Measurements from ENCODE around the gene GLUL. TPM values are rescaled to one million over a fixed set of nuclear protein-coding genes. Genes with fewer than 3 reads are reported as not detected.
"Not testable (repeated sequence)": the region's sequence is repeated elsewhere in the genome, so short reads cannot be mapped to it uniquely, and the experiment has no call there.

GLUL gene
- total RNA-seq, 1 experiment from 2014 or later = 159 TPM

DNA sequence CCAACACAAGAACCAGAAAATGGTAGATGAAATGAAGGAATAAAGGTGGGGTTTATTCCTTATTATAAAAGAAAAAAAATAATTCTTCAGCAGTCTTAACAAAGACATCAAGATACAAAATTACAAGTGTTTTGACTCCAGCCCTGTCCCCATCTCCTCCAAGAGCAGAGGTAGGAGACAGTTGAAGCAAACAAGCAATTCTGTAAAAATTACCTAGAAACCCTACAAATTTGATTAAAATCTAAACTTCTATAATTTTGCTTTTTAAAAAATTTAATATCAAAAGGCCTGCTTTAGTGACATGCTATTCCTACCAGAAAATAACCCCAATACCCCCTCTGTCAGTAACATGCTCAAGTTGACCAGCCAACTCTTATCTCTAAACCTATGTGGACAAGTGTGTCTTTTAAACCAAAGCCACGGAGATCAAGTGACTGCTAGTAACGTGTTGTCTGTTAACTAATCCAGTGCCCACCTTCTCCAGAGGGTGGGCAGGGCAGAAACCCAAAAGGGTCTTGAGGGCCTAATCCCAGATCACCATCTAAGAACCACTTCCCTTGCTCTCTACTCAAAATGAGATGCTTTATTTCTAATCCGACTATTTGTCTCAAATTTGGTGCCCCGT, 8.4 kb downstream of the GLUL start:
- Histone ChIP-seq H3K27ac (ENCODE audit: low read length) (no peak overlapping the region), H3K9ac (ENCODE audit: low read length) (no peak overlapping the region), H3K9me3 (ENCODE audit: low read length) (no peaks in the 10 kb centered on the region), H3K27me3 (ENCODE audit: low read length) (no peaks in the 10 kb centered on the region), H4K20me1 (ENCODE audit: low read length) (peaks cover 4% of the 10 kb centered on the region; the same call in 1 of the 2 replicates), H3K36me3 (ENCODE audit: low read depth, low read length) (peaks cover 40% of the 10 kb centered on the region), H3K4me1 (ENCODE audit: insufficient read depth, low read length) (no peaks in the 10 kb centered on the region), H3K79me2 (ENCODE audit: low read length) (peaks cover 8% of the 10 kb centered on the region), H3F3A (ENCODE audit: low read length, unreplicated experiment) (no peaks in the 10 kb centered on the region), H3K4me3 (ENCODE audit: low read length) (no peak overlapping the region), H2AFZ (ENCODE audit: low read length) (no peak overlapping the region), H3K4me2 (ENCODE audit: low read length) (no peak overlapping the region), H3K9me2 (replicated peaks; ENCODE audit: low read length) (no peaks in the 10 kb centered on the region)
- TF ChIP-seq EZH2phosphoT487 (IDR thresholded peaks at IDR 0.05; ENCODE audit: borderline replicate concordance, low read length) = no peak
- TF ChIP-seq CTCF (conservative IDR thresholded peaks at IDR 0.05; ENCODE audit: low read depth, low read length) = no peak
- no peak for TF ChIP-seq EZH2 (IDR thresholded peaks at IDR 0.05; ENCODE audit: low read length, unreplicated experiment)
- CTCF ChIA-PET = no interaction called here
- no peak for ATAC-seq
- no peak for DNase-seq
- intact Hi-C loops (cut with micrococcal nuclease) = no loop called here
- no TSS peak for BruUV-seq (replicated peaks)
- POLR2A ChIA-PET (ENCODE audit: unreplicated experiment) = no interaction called here

- no peak for TF ChIP-seq EZH2phosphoT487 (IDR thresholded peaks at IDR 0.05; ENCODE audit: borderline replicate concordance, low read length)
- TF ChIP-seq CTCF (conservative IDR thresholded peaks at IDR 0.05; ENCODE audit: low read depth, low read length) = no peak
- no peak for TF ChIP-seq EZH2 (IDR thresholded peaks at IDR 0.05; ENCODE audit: low read length, unreplicated experiment)
- Histone ChIP-seq H3K9me3 (ENCODE audit: low read length) (no peaks in the 10 kb centered on the region), H3K4me2 (ENCODE audit: low read length) (no peak overlapping the region), H3K79me2 (ENCODE audit: low read length) (no peaks in the 10 kb centered on the region), H4K20me1 (ENCODE audit: low read length) (no peaks in the 10 kb centered on the region; the same call in 1 of the 2 replicates), H3K4me3 (ENCODE audit: low read length) (no peak overlapping the region), H3K9ac (ENCODE audit: low read length) (no peak overlapping the region), H3K36me3 (ENCODE audit: low read depth, low read length) (peaks cover 30% of the 10 kb centered on the region), H3K27me3 (ENCODE audit: low read length) (no peaks in the 10 kb centered on the region), H3F3A (ENCODE audit: low read length, unreplicated experiment) (no peaks in the 10 kb centered on the region), H3K27ac (ENCODE audit: low read length) (no peak overlapping the region), H3K4me1 (ENCODE audit: insufficient read depth, low read length) (peaks cover 8% of the 10 kb centered on the region), H2AFZ (ENCODE audit: low read length) (no peak overlapping the region), H3K9me2 (replicated peaks; ENCODE audit: low read length) (no peaks in the 10 kb centered on the region)
- intact Hi-C loops (cut with micrococcal nuclease) = no loop called here
- ChIA-PET CTCF (no interaction called here), POLR2A (ENCODE audit: unreplicated experiment) (no interaction called here)
- ATAC-seq (no peak), DNase-seq (no peak)
- BruUV-seq (replicated peaks) = no TSS peak
Observed at GRCh38 chr1:182381962-182382819, 9.4 kb downstream of the GLUL start.

DNA sequence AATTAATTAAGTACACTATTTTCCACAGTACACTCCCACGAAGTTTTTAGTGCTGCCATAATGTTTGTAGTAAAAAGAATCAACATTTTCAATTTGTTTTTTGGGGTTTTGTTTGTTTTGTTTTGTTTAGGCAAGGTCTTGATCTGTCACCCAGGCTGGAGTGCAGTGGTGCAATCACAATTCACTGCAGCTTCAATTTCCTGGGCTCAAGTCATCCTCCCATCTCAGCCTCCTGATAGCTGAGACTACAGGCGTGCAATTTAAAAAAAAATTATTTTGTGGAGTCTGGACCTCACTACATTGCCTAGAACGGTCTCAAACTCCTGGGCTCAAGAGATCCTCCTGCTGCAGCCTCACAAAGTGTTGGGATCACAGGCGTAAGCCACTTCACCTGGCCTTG, 11.4 kb downstream of the GLUL start:
- BruUV-seq (replicated peaks) = no TSS peak
- intact Hi-C loops (cut with micrococcal nuclease) = no loop called here
- ATAC-seq (no peak), DNase-seq (no peak)
- Histone ChIP-seq H3K4me2 (ENCODE audit: low read length) (no peak overlapping the region), H3K9ac (ENCODE audit: low read length) (no peak overlapping the region), H3K4me1 (ENCODE audit: insufficient read depth, low read length) (peaks cover 17% of the 10 kb centered on the region), H3K9me2 (replicated peaks; ENCODE audit: low read length) (no peaks in the 10 kb centered on the region), H3F3A (ENCODE audit: low read length, unreplicated experiment) (no peaks in the 10 kb centered on the region), H4K20me1 (ENCODE audit: low read length) (no peaks in the 10 kb centered on the region), H3K9me3 (ENCODE audit: low read length) (no peaks in the 10 kb centered on the region), H3K27me3 (ENCODE audit: low read length) (no peaks in the 10 kb centered on the region), H3K27ac (ENCODE audit: low read length) (no peak overlapping the region), H3K36me3 (ENCODE audit: low read depth, low read length) (peaks cover 11% of the 10 kb centered on the region), H3K79me2 (ENCODE audit: low read length) (no peaks in the 10 kb centered on the region), H2AFZ (ENCODE audit: low read length) (no peak overlapping the region), H3K4me3 (ENCODE audit: low read length) (no peak overlapping the region)
- ChIA-PET POLR2A (ENCODE audit: unreplicated experiment) (no interaction called here), CTCF (no interaction called here)
- no peak for TF ChIP-seq EZH2 (IDR thresholded peaks at IDR 0.05; ENCODE audit: low read length, unreplicated experiment)
- TF ChIP-seq CTCF (conservative IDR thresholded peaks at IDR 0.05; ENCODE audit: low read depth, low read length) = no peak
- no peak for TF ChIP-seq EZH2phosphoT487 (IDR thresholded peaks at IDR 0.05; ENCODE audit: borderline replicate concordance, low read length)

- H3K36me3 ChIP-seq (ENCODE audit: low read depth, low read length) = peaks cover 11% of the 10 kb centered on the region
- H4K20me1 ChIP-seq (ENCODE audit: low read length); H3K27me3 ChIP-seq (ENCODE audit: low read length); H3K9ac ChIP-seq (ENCODE audit: low read length); POLR2A ChIA-PET (ENCODE audit: unreplicated experiment); H3K4me2 ChIP-seq (ENCODE audit: low read length); ATAC-seq; H2AFZ ChIP-seq (ENCODE audit: low read length); H3K4me3 ChIP-seq (ENCODE audit: low read length); H3K27ac ChIP-seq (ENCODE audit: low read length); H3K79me2 ChIP-seq (ENCODE audit: low read length); H3K9me3 ChIP-seq (ENCODE audit: low read length); H3K9me2 ChIP-seq (replicated peaks; ENCODE audit: low read length); BruUV-seq (replicated peaks); DNase-seq; CTCF ChIA-PET; H3F3A ChIP-seq (ENCODE audit: low read length, unreplicated experiment): not testable (repeated sequence)
- H3K4me1 ChIP-seq (ENCODE audit: insufficient read depth, low read length) = peaks cover 17% of the 10 kb centered on the region
- intact Hi-C loops (cut with micrococcal nuclease) = loop anchor here (5.0 kb wide), 2 partner anchors 47 to 162 kb away; no protein-coding TSS in a partner anchor
Observed at GRCh38 chr1:182379781-182380180, 11.8 kb downstream of the GLUL start.
